Measurements from ENCODE around the gene CLPSL1.
A peak's percentile ranks its signal among the peaks of the same experiment; 100 is the strongest.
"Not testable (repeated sequence)": the region's sequence is repeated elsewhere in the genome, so short reads cannot be mapped to it uniquely, and the experiment has no call there.

The CLPSL1 gene, protein sequence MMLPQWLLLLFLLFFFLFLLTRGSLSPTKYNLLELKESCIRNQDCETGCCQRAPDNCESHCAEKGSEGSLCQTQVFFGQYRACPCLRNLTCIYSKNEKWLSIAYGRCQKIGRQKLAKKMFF

GRCh38 chr6:35780719-35781118, at the start of gene CLPSL1:
CLPSL1 (plus strand) TSS chr6:35781019; CDS start chr6:35781111, 92 bp downstream.
- DNase-seq, result no peak

DNA sequence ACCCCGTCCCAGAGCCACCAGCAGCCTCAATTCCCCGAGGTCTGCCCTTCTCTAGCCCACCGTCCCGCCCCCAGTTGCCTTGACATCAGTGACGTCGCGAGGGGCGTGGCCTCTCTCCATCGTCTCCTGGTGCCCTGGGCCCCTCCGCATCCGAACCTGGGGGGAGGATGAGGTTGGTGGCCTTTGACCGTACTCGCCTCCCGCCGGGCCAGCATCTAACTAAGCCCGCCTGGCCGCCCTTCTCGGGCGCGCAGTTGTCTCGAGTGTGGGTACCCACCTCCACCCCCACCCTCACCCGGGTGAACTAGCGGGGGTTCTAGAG, 49.4 kb upstream of the CLPSL1 start:
- DNase-seq, result peak; percentile 88 to 91

- peak; percentile 94 for DNase-seq
These were observed 48.9 kb upstream of the CLPSL1 start for GRCh38 chr6:35731736-35732532.

GRCh38 chr6:35733633-35734032, 47.2 kb upstream of the CLPSL1 start:
- DNase-seq, result no peak

- not testable (repeated sequence) for DNase-seq
These were observed 46.5 kb upstream of the CLPSL1 start for GRCh38 chr6:35734319-35734718.

DNA sequence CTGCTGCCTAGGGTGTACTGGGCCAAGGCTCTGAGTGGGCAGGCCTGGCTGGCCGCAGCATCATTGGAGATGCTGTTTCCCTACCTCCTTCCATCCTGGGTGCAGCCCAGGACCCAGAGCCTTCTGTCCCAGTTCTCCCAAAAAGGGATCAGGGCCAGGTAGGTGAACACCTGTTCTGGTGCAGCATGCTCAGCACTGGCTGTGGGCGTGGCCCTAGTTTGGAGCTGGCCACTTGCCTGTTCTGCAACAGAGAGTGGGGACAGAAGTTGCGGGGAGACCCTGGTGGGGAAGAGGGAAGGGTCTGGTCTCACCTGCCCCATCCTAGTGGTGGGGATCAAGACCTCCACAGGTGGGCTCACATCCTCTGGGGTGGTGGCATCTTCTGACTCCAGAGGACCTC, 45.4 kb upstream of the CLPSL1 start:
- DNase-seq, result no peak

- peak; percentile 87 to 88 for DNase-seq
These were observed 44.4 kb upstream of the CLPSL1 start for GRCh38 chr6:35736253-35736894.

DNA sequence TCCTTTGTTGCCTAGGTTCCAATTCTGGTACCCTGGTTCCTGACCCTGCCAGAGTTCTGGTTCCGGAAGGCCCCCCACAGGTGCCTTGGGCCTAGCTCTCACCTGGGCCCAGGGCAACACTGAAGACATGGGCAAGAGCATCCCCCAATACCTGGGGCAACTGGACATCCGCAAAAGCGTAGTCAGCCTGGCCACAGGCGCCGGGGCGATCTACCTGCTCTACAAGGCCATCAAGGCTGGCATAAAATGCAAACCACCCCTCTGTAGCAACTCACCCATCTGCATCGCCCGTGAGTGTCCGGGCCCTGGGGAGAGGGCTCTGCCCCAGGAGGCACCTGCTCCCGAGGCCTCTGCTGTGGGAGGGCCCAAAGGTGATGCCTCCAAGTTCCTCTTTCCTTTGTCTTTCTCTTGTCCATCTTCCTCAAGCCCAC, 43.8 kb upstream of the CLPSL1 start, which contains the start of gene ARMC12:
ARMC12 (plus strand) TSS at position 51 of the 431 bp plus-strand sequence; CDS start at position 128, 77 bp downstream.
- no peak for DNase-seq

GRCh38 chr6:35737413-35738211, 43.2 kb upstream of the CLPSL1 start:
- no peak for DNase-seq

DNA sequence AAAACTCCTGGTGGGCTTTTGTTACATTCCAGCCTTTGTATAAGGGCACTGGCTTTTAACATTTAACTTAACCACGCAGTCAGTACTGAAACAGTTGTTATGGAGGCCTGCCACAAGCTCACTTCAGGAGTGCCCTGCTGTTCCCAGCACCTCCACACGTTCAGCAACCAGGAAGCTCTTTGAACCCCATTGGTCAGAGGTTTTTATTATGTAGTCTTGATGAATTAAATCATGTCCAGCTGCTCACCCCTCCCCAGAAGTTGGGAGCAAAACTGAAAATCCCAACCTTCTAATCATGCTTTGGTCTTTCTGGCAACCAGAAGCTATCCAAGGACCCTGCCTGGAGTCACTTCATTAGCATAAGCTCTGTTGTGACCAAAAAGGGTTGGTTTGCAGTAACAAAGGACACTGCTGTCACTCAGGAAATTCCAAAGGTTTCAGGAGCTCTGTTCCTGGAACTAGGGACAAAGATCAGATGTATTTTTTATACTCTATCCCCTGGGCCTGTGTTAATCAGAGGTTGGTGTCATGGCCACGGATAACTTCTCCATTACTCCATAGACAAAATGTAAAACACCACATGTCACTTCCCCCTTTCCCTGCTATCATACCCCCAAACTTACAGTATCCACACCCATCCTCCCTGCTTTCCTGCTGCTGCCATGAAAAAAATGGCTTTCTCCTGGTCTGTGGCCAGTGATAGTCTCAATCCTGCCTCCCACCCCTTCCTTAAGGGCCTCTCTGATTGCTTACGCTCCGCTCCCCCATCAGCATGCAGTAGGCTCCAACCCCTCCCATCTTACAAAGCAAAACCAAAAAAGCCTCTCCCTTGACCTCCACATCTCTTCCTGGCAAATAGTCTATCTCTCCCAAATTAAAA, 40.9 kb upstream of the CLPSL1 start:
- no peak for DNase-seq

GRCh38 chr6:35742842-35743241, 38.0 kb upstream of the CLPSL1 start:
- no peak for DNase-seq

DNA sequence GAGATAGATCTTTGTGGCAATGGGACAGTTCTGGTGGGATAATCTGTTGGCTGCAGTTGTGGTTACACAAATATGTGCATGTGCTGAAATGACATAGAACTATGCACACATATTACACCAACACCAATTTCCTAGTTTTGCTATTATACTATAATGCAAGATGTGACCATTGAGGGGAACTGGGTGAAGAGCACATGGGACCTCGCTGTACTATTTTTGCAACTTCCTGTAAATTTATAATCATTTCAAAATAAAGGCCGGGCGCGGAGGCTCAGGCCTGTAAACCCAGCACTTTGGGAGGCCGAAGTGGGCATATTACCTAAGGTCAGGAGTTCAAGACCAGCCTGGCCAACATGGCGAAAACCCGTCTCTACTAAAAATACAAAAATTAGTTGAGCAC, 35.3 kb upstream of the CLPSL1 start:
- no peak for DNase-seq

- DNase-seq, result no peak
These were observed 34.3 kb upstream of the CLPSL1 start for GRCh38 chr6:35746516-35746915.

DNA sequence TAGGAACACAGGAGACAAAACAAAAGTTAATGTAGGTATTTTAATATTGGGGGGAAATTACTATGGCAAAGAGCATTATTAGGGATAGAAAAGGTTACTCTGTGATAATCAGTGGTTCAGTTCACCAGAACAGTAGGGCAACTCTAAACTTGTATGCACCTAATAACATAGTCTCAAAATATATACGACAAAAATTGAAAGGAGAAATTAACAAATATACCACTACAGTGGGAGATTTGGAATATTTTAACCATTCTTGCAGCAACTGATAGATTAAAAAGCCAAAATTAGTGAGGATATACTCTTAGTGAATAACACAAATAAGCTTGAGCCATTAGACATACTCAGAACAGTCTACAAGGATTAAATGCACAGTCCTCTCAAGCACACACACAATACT, 32.9 kb upstream of the CLPSL1 start:
- no peak for DNase-seq

- no peak for DNase-seq
These were observed 30.3 kb upstream of the CLPSL1 start for GRCh38 chr6:35750557-35750956.

DNA sequence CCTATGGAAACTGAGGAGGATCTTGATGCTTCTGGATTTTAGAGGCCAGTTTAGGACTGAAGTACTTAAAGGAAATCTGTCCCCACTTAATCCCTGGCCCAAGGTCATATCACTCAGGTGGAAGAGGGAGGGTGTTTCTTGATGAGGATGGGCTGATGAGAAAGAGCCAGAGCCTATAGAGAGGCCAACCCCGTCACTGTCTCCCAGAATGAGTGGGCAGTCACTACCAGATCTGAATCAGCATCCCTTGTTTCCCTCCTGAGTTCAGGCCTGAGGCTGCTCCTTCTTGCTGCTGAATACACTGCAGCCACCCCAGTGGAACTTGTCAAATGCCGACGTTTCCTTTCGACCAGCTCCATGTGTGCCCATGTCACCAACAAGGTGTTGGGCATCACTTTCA, 29.2 kb upstream of the CLPSL1 start:
- no peak for DNase-seq

- DNase-seq, result no peak
These were observed 28.5 kb upstream of the CLPSL1 start for GRCh38 chr6:35752330-35752729.

DNA sequence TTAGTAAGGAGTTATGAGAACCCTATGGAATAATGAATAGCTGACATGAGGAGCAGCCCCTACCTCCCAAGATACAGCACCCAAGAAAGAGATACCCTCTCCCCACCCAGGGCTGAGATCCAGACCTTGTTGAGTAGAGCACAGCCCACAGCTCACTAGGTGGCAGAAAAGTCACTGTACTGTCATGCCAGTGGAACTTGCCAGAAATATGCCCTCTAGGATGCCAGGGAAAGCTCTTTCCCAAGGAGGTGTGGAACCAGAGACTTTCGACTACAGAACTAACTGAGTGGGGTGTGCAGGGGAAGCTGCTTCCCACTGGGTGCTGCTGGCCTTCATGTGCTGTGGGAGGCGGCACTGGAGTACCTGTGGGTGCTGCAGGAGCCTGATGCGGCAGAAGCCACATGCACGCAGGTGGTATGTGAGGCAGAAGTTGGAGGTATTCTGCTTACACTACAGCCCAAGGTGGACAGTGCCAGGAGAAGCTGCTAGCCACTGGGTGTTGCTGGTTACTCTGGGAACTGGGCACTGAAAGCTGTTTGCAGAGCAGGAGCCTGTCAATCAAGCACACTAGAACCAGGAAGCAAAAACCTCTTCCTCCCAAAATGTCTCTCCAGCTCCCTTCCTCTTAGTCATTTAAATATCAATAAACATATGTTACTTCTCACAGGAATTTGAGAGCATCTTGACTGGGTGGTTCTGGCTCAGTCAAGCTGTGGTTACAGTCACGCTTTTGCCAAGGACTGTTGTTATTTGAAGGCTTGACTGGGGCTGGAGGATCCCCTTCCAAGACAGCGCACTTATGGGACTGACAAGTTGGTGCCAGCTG, 26.2 kb upstream of the CLPSL1 start:
- no peak for DNase-seq

GRCh38 chr6:35755278-35755924, 25.4 kb upstream of the CLPSL1 start:
- DNase-seq, result no peak

- no peak for DNase-seq
These were observed 23.2 kb upstream of the CLPSL1 start for GRCh38 chr6:35757456-35758123.
